ENCODE measurements around the gene FBXL17.

Gene FBXL17

DNA sequence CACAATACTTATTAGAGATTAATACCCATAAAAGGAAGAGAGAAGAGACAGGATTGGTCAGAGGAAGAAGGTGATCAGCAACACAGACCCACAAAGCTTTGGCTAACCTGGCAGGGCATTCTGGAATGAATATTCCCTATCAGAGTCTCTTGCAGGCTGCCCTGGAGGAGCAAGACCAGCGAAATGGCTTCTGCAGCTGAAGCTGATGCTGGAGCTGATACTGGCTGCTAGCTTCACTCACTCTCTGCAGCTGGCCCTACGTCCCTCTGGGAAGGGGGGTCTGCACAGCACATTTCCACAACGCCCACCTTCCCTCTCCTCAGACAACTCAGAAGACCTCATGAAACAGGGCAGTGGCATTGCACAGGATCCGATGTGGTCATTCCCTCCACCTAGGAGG lies 541.3 kb downstream of the FBXL17 start:
- TF ChIP-seq, protein P1, sequence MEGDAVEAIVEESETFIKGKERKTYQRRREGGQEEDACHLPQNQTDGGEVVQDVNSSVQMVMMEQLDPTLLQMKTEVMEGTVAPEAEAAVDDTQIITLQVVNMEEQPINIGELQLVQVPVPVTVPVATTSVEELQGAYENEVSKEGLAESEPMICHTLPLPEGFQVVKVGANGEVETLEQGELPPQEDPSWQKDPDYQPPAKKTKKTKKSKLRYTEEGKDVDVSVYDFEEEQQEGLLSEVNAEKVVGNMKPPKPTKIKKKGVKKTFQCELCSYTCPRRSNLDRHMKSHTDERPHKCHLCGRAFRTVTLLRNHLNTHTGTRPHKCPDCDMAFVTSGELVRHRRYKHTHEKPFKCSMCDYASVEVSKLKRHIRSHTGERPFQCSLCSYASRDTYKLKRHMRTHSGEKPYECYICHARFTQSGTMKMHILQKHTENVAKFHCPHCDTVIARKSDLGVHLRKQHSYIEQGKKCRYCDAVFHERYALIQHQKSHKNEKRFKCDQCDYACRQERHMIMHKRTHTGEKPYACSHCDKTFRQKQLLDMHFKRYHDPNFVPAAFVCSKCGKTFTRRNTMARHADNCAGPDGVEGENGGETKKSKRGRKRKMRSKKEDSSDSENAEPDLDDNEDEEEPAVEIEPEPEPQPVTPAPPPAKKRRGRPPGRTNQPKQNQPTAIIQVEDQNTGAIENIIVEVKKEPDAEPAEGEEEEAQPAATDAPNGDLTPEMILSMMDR (IDR thresholded peaks at IDR 0.05) = no peak
- TF ChIP-seq ZFX (IDR thresholded peaks at IDR 0.05; ENCODE audit: borderline replicate concordance) = no peak
- no peak overlapping the region for H3K27ac ChIP-seq

DNA sequence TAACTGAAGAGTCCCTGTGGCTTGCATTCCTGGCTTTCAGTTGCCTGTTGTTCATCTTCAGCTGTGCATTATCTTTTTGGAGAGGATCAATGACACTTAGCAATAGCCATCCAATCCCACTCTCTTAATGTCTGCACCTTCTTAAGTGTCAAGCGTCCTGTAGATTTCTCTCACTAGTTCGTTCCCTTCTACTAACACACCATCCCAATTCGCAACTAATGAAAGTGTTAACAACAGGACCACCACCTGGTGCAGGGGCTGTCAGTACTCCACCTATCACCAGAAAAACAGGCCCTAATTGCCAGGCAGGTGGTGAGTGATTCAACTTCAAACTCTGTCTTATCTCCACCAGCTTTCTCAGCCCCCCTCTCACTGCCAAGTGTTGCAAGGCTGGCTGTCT lies 541.7 kb downstream of the FBXL17 start:
- no peak for TF ChIP-seq ZFX (IDR thresholded peaks at IDR 0.05; ENCODE audit: borderline replicate concordance)
- TF ChIP-seq, protein P1 (IDR thresholded peaks at IDR 0.05) = no peak

DNA sequence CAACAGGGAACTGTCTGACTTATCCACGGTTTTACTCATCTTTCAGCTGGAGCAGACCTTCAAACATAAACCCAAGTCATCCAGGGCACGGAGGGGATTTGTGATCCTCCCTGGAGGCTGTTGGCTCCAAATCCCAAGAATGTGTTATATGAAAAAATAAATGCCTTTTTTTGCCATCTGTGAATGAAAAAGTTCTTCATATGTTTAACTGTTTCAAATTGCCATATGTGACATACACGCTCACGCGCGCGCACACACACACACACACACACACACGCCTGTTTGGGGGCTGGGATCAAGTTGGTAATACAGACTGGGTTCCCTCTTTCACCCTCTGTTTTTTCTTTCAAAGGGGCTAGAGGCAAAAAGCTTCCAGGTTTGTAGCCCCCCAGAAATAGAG lies 546.8 kb downstream of the FBXL17 start:
- no peak overlapping the region for H3K27ac ChIP-seq
- TF ChIP-seq, protein P1 (IDR thresholded peaks at IDR 0.05) = no peak
- TF ChIP-seq ZFX (IDR thresholded peaks at IDR 0.05; ENCODE audit: borderline replicate concordance) = no peak

More for the DNA sequence above, 541.7 kb downstream of the FBXL17 start:
- H3K27ac ChIP-seq = no peak overlapping the region

DNA sequence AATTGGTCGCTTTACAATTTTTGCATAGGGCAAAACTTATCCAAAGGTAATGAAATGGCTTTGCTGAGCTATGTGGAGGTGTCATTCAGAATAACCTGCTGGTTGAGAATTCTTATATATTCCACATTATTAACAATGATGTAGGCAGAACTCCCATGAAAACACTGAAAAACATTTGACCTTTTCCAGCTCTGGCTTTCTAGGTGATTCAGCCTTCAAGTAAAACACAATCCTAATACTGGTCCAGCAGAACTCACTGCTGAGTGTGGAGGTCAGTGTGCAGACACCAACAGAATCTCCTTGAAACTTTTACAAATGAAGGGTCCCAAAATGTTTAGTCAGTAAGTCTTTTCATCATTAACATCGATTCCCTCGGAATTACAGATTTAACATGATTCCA lies 549.2 kb downstream of the FBXL17 start:
- TF ChIP-seq, protein P1 (IDR thresholded peaks at IDR 0.05) = no peak
- no peak for TF ChIP-seq ZFX (IDR thresholded peaks at IDR 0.05; ENCODE audit: borderline replicate concordance)

DNA sequence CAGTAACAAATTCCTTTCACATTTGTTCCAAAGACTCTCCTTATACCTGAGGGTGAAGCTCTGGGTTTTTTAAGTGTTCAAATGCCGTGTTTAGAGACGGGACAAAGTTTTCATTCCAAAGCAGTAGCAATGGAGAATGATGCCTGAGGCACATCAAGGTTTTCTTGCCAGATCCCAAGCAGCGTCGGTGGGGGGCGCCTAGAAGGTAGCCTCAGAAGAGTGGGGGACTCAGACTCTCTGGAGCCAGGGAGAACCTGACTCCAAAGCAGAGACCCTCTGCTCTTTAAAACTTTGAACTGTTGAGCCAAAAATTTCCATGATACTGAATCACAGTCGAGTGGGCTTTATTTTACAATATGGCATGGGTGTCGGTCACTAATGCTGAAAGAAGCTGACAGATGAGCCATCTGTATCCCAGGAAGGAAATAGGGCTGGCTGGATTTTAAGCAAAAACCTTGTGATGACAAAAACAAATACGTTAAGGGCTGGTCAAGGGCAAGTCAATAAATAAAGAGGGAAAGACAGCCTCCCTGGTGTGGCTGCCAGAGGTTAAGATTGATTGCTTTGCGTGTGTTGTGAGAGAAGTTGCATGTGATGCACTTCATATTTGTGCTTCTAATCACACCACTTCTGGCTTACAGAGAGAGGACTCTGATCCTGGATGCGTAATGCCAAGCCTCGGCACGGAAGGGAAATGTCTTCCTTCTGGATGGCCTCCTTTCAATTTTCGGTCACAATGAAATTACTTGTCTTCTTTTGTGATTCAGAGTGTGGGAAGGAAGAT lies 550.1 kb downstream of the FBXL17 start:
- H3K27ac ChIP-seq = no peak overlapping the region
- TF ChIP-seq ZFX (IDR thresholded peaks at IDR 0.05; ENCODE audit: borderline replicate concordance) = no peak
- TF ChIP-seq, protein P1 (IDR thresholded peaks at IDR 0.05) = no peak

More for the DNA sequence above, 549.2 kb downstream of the FBXL17 start:
- H3K27ac ChIP-seq = no peak overlapping the region

DNA sequence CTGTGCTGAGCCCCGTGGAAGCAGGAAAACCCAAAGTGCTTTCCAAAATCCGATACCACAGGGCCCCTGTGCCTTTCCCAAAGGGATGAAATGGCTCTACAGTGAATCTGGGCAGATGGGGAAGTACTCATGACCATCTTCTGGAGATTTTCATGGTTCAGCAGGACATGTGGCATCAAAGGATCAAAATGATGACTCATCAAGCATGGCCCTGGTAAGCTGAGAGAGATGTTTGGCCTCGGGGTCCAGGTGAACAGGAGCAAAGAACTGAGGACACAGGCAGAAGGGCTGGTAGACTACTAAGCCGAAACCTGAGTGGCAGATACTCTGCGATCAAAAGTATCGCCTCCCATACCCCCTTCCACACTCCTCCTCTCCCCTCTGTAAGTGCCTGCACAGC lies 551.1 kb downstream of the FBXL17 start:
- no peak for TF ChIP-seq ZFX (IDR thresholded peaks at IDR 0.05; ENCODE audit: borderline replicate concordance)
- TF ChIP-seq, protein P1 (IDR thresholded peaks at IDR 0.05) = no peak

DNA sequence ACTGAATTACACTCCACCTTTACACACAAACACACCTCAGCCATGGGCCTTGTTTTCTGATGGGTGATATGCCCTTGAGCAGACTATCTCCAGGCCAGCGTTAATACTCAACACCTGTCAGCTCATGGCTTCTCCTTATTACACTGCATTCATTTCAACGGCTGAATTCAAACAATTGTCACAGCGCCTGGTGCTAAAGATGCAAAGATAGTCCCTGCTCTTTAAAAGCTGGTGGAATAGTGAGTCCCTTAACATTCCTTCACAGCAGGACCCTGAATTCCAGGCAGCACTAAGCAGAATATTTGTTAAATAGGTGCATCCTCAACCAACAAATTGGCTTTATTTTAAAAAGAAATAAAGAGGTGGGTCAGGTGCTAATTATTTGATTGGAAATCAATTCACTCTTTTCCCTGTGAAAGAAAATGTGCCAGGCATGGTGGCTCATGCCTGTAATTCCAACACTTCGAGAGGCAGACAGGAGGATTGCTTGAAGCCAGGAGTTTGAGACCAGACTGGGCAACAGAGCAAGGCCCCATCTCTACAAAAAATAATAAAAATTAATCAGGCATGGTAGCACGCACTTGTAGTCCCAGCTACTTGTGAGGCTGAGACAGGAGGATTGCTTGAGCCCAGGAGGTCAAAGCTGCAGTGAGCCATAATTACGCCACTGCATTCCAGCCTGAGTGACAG lies 555.4 kb downstream of the FBXL17 start:
- H3K27ac ChIP-seq = no peak overlapping the region
- no peak for TF ChIP-seq ZFX (IDR thresholded peaks at IDR 0.05; ENCODE audit: borderline replicate concordance)
- TF ChIP-seq, protein P1 (IDR thresholded peaks at IDR 0.05) = no peak

More for the DNA sequence above, 551.1 kb downstream of the FBXL17 start:
- H3K27ac ChIP-seq = no peak overlapping the region

Data from 22Rv1 (cell line).